ENCODE measurements around the gene PLXNA2. TPM values are rescaled to one million over a fixed set of nuclear protein-coding genes. Genes with fewer than 3 reads are reported as not detected.

The PLXNA2 gene
- total RNA-seq, 2 experiments from 2014 or later = 0.08 TPM; not detected in 1

- Mint-ChIP-seq H3K36me3 (no peaks in the 10 kb centered on the region), H3K27ac (no peak overlapping the region), H3K27me3 (no peaks in the 10 kb centered on the region), H3K4me3 (no peak overlapping the region), H3K9me3 (no peaks in the 10 kb centered on the region), H3K4me1 (no peaks in the 10 kb centered on the region)
- no peak for DNase-seq
Measured at GRCh38 chr1:208065862-208066261, 178.3 kb downstream of the PLXNA2 start.

- H3K27ac Mint-ChIP-seq = no peak overlapping the region
- no peaks in the 10 kb centered on the region for H3K4me1 Mint-ChIP-seq
- no peaks in the 10 kb centered on the region for H3K36me3 Mint-ChIP-seq
- H3K4me3 Mint-ChIP-seq = no peak overlapping the region
- no peak for DNase-seq
- no peaks in the 10 kb centered on the region for H3K27me3 Mint-ChIP-seq
- no peaks in the 10 kb centered on the region for H3K9me3 Mint-ChIP-seq
Measured at GRCh38 chr1:208061632-208062031, 182.6 kb downstream of the PLXNA2 start.

GRCh38 chr1:208061118-208061517 lies 183.1 kb downstream of the PLXNA2 start:
- Mint-ChIP-seq H3K4me1 (no peaks in the 10 kb centered on the region), H3K36me3 (no peaks in the 10 kb centered on the region), H3K27me3 (no peaks in the 10 kb centered on the region), H3K4me3 (no peak overlapping the region), H3K9me3 (no peaks in the 10 kb centered on the region), H3K27ac (no peak overlapping the region)
- no peak for DNase-seq

GRCh38 chr1:208060215-208060869 lies 183.8 kb downstream of the PLXNA2 start:
- DNase-seq = no peak
- no peaks in the 10 kb centered on the region for H3K36me3 Mint-ChIP-seq
- no peaks in the 10 kb centered on the region for H3K9me3 Mint-ChIP-seq
- H3K27ac Mint-ChIP-seq = no peak overlapping the region
- no peaks in the 10 kb centered on the region for H3K4me1 Mint-ChIP-seq
- H3K27me3 Mint-ChIP-seq = no peaks in the 10 kb centered on the region
- H3K4me3 Mint-ChIP-seq = no peak overlapping the region

GRCh38 chr1:208059409-208060001 lies 184.7 kb downstream of the PLXNA2 start:
- H3K27ac Mint-ChIP-seq = no peak overlapping the region
- no peaks in the 10 kb centered on the region for H3K9me3 Mint-ChIP-seq
- H3K36me3 Mint-ChIP-seq = no peaks in the 10 kb centered on the region
- no peaks in the 10 kb centered on the region for H3K4me1 Mint-ChIP-seq
- H3K27me3 Mint-ChIP-seq = no peaks in the 10 kb centered on the region
- no peak for DNase-seq
- no peak overlapping the region for H3K4me3 Mint-ChIP-seq

- no peak overlapping the region for H3K27ac Mint-ChIP-seq
- H3K36me3 Mint-ChIP-seq = no peaks in the 10 kb centered on the region
- no peak for DNase-seq
- H3K4me3 Mint-ChIP-seq = no peak overlapping the region
- no peaks in the 10 kb centered on the region for H3K9me3 Mint-ChIP-seq
- H3K27me3 Mint-ChIP-seq = no peaks in the 10 kb centered on the region
- H3K4me1 Mint-ChIP-seq = no peaks in the 10 kb centered on the region
Measured at GRCh38 chr1:208058756-208059155, 185.4 kb downstream of the PLXNA2 start.

GRCh38 chr1:208058267-208058666 lies 185.9 kb downstream of the PLXNA2 start:
- H3K9me3 Mint-ChIP-seq = no peaks in the 10 kb centered on the region
- no peak for DNase-seq
- H3K27ac Mint-ChIP-seq = no peak overlapping the region
- no peaks in the 10 kb centered on the region for H3K4me1 Mint-ChIP-seq
- no peak overlapping the region for H3K4me3 Mint-ChIP-seq
- no peaks in the 10 kb centered on the region for H3K36me3 Mint-ChIP-seq
- no peaks in the 10 kb centered on the region for H3K27me3 Mint-ChIP-seq

GRCh38 chr1:208057056-208057455 lies 187.1 kb downstream of the PLXNA2 start:
- no peaks in the 10 kb centered on the region for H3K36me3 Mint-ChIP-seq
- no peak for DNase-seq
- H3K4me1 Mint-ChIP-seq = no peaks in the 10 kb centered on the region
- H3K4me3 Mint-ChIP-seq = no peak overlapping the region
- no peaks in the 10 kb centered on the region for H3K9me3 Mint-ChIP-seq
- no peak overlapping the region for H3K27ac Mint-ChIP-seq
- no peaks in the 10 kb centered on the region for H3K27me3 Mint-ChIP-seq

GRCh38 chr1:208055535-208055934 lies 188.6 kb downstream of the PLXNA2 start:
- H3K27ac Mint-ChIP-seq = no peak overlapping the region
- no peak overlapping the region for H3K4me3 Mint-ChIP-seq
- no peaks in the 10 kb centered on the region for H3K4me1 Mint-ChIP-seq
- H3K9me3 Mint-ChIP-seq = no peaks in the 10 kb centered on the region
- DNase-seq = no peak
- no peaks in the 10 kb centered on the region for H3K36me3 Mint-ChIP-seq
- H3K27me3 Mint-ChIP-seq = no peaks in the 10 kb centered on the region

- H3K36me3 Mint-ChIP-seq = no peaks in the 10 kb centered on the region
- no peaks in the 10 kb centered on the region for H3K4me1 Mint-ChIP-seq
- no peaks in the 10 kb centered on the region for H3K9me3 Mint-ChIP-seq
- H3K27me3 Mint-ChIP-seq = no peaks in the 10 kb centered on the region
- no peak overlapping the region for H3K4me3 Mint-ChIP-seq
- DNase-seq = no peak
- no peak overlapping the region for H3K27ac Mint-ChIP-seq
Measured at GRCh38 chr1:208054911-208055379, 189.2 kb downstream of the PLXNA2 start.

- Mint-ChIP-seq H3K4me1 (no peaks in the 10 kb centered on the region), H3K9me3 (no peaks in the 10 kb centered on the region), H3K27ac (no peak overlapping the region), H3K27me3 (no peaks in the 10 kb centered on the region), H3K36me3 (no peaks in the 10 kb centered on the region), H3K4me3 (no peak overlapping the region)
- no peak for DNase-seq
Measured at GRCh38 chr1:208054485-208054884, 189.7 kb downstream of the PLXNA2 start.

GRCh38 chr1:208053661-208054060 lies 190.5 kb downstream of the PLXNA2 start:
- Mint-ChIP-seq H3K4me3 (no peak overlapping the region), H3K27ac (no peak overlapping the region), H3K36me3 (no peaks in the 10 kb centered on the region), H3K27me3 (no peaks in the 10 kb centered on the region), H3K9me3 (no peaks in the 10 kb centered on the region), H3K4me1 (peaks cover 2% of the 10 kb centered on the region)
- DNase-seq = no peak

GRCh38 chr1:208052926-208053407 lies 191.2 kb downstream of the PLXNA2 start:
- no peak for DNase-seq
- Mint-ChIP-seq H3K4me3 (no peak overlapping the region), H3K4me1 (peaks cover 2% of the 10 kb centered on the region), H3K27ac (no peak overlapping the region), H3K36me3 (no peaks in the 10 kb centered on the region), H3K9me3 (no peaks in the 10 kb centered on the region), H3K27me3 (no peaks in the 10 kb centered on the region)

- Mint-ChIP-seq H3K27ac (no peak overlapping the region), H3K4me1 (peaks cover 2% of the 10 kb centered on the region), H3K36me3 (no peaks in the 10 kb centered on the region), H3K27me3 (no peaks in the 10 kb centered on the region), H3K9me3 (no peaks in the 10 kb centered on the region), H3K4me3 (no peak overlapping the region)
- no peak for DNase-seq
Measured at GRCh38 chr1:208052135-208052534, 192.0 kb downstream of the PLXNA2 start.

GRCh38 chr1:208051651-208052050 lies 192.5 kb downstream of the PLXNA2 start:
- Mint-ChIP-seq H3K27me3 (no peaks in the 10 kb centered on the region), H3K27ac (no peak overlapping the region), H3K4me3 (no peak overlapping the region), H3K9me3 (no peaks in the 10 kb centered on the region), H3K4me1 (peaks cover 2% of the 10 kb centered on the region), H3K36me3 (no peaks in the 10 kb centered on the region)
- no peak for DNase-seq

GRCh38 chr1:208048904-208049303 lies 195.3 kb downstream of the PLXNA2 start:
- H3K27me3 Mint-ChIP-seq = no peaks in the 10 kb centered on the region
- H3K4me1 Mint-ChIP-seq = peaks cover 2% of the 10 kb centered on the region
- no peak overlapping the region for H3K4me3 Mint-ChIP-seq
- H3K27ac Mint-ChIP-seq = no peak overlapping the region
- H3K36me3 Mint-ChIP-seq = no peaks in the 10 kb centered on the region
- no peak for DNase-seq
- no peaks in the 10 kb centered on the region for H3K9me3 Mint-ChIP-seq
